Islet of Langerhans (tissue), 1 donor: ENCODE results near the gene REXO5.

Experiments
- FAIRE-seq: peaks from one replicate; lab custom pipeline; 2011; peaks lifted over from hg19 to GRCh38; lab: Jason Lieb, UNC

The REXO5 gene

GRCh38 chr16:20871941-20872815 lies 65.9 kb downstream of the REXO5 start:
- FAIRE-seq: no peak

- no peak for FAIRE-seq
These were observed 67.0 kb downstream of the REXO5 start for GRCh38 chr16:20873331-20873730.

- no peak for FAIRE-seq
These were observed 67.8 kb downstream of the REXO5 start for GRCh38 chr16:20874088-20874581.

- FAIRE-seq: no peak
These were observed 69.0 kb downstream of the REXO5 start for GRCh38 chr16:20875355-20875650.

- no peak for FAIRE-seq
These were observed 72.4 kb downstream of the REXO5 start for GRCh38 chr16:20878682-20879147.

GRCh38 chr16:20879175-20880040 lies 73.1 kb downstream of the REXO5 start:
- peak; percentile 92 for FAIRE-seq

GRCh38 chr16:20880867-20881502 lies 74.7 kb downstream of the REXO5 start:
- FAIRE-seq: no peak

GRCh38 chr16:20881503-20881878 lies 75.2 kb downstream of the REXO5 start:
- FAIRE-seq: no peak

GRCh38 chr16:20883554-20884239 lies 77.4 kb downstream of the REXO5 start:
- no peak for FAIRE-seq

GRCh38 chr16:20884240-20884556 lies 77.9 kb downstream of the REXO5 start:
- no peak for FAIRE-seq

GRCh38 chr16:20886320-20886719 lies 80.0 kb downstream of the REXO5 start:
- no peak for FAIRE-seq

GRCh38 chr16:20887207-20887606 lies 80.9 kb downstream of the REXO5 start:
- no peak for FAIRE-seq

GRCh38 chr16:20889625-20890275 lies 83.4 kb downstream of the REXO5 start:
- FAIRE-seq: no peak

- no peak for FAIRE-seq
These were observed 88.1 kb downstream of the REXO5 start for GRCh38 chr16:20894388-20894787.

GRCh38 chr16:20897253-20897897 lies 91.0 kb downstream of the REXO5 start:
- no peak for FAIRE-seq

- no peak for FAIRE-seq
These were observed 91.6 kb downstream of the REXO5 start for GRCh38 chr16:20897922-20898321.

- no peak for FAIRE-seq
These were observed 92.7 kb downstream of the REXO5 start for GRCh38 chr16:20899071-20899470.
